ENCODE measurements around the gene CDKN2AIP.

DNA sequence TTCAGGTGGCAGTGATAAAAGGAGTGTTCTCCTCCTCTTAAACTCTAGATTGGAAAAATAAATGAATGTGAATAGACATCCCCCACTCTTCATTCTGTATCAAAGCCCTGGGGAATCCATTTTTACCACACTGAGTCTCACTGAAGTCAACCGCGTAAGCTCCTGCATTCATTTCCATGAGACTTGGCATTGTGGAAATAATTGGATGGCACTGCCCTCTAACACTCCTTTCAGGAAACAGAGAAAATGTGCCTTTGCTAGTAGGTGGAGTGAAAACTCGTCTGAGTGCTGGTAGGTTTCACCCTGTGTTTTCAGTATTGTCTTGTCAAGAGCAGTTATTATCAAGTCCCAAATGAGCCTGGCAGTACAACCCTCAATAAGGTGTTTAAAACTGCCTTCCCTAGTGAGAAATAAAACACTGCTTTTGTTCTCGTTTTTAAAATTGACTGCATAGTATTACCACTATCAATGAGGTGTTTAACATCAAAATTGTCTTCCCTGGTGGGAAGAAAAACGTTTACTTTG is 9.7 kb upstream of the CDKN2AIP start:
- TF ChIP-seq, protein P1, sequence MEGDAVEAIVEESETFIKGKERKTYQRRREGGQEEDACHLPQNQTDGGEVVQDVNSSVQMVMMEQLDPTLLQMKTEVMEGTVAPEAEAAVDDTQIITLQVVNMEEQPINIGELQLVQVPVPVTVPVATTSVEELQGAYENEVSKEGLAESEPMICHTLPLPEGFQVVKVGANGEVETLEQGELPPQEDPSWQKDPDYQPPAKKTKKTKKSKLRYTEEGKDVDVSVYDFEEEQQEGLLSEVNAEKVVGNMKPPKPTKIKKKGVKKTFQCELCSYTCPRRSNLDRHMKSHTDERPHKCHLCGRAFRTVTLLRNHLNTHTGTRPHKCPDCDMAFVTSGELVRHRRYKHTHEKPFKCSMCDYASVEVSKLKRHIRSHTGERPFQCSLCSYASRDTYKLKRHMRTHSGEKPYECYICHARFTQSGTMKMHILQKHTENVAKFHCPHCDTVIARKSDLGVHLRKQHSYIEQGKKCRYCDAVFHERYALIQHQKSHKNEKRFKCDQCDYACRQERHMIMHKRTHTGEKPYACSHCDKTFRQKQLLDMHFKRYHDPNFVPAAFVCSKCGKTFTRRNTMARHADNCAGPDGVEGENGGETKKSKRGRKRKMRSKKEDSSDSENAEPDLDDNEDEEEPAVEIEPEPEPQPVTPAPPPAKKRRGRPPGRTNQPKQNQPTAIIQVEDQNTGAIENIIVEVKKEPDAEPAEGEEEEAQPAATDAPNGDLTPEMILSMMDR (IDR thresholded peaks at IDR 0.05), result no peak
- TF ChIP-seq POLR2A (IDR thresholded peaks at IDR 0.05), result no peak

Measured in thyroid gland (tissue), 4 donors.